ENCODE measurements around the gene ITGA2B.
"Not testable (repeated sequence)": the region's sequence is repeated elsewhere in the genome, so short reads cannot be mapped to it uniquely, and the experiment has no call there.

ITGA2B gene

DNA sequence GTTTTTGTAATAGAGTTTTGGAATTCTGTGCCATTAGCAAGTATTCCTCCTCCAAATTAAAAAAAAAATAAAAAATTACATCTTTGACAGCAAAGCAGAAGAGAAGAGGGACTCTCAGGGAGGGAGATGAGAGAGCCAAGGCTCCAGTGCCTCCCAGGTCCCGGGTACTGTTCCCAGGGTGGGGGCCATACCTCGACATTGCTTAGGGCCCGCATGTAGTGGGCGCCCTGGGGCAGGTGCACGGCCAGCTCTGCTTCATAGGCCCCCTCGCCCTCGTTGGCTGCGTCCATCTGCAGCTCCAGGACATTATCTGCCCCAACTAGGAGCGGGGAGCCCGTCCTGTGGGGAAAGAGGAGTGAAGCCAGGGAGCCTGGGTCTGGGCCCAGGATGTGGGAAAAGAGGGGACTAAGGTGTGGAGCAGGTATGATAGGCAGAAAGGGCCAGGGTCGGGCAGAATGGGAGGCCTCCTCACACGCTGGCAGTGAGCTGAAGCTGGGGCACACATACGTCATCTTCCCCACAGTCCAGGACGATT lies 11.2 kb downstream of the ITGA2B start:
- H3K4me1 ChIP-seq (ENCODE audit: control insufficient read depth, low read depth, low read length): peaks cover 12% of the 10 kb centered on the region
- no peaks in the 10 kb centered on the region for H3K9me3 ChIP-seq (ENCODE audit: control insufficient read depth, low read depth, low read length)
- H3K27ac ChIP-seq (ENCODE audit: low read length): no peak overlapping the region
- no peak overlapping the region for H3K9ac ChIP-seq (ENCODE audit: low read length)
- H3K4me3 ChIP-seq (ENCODE audit: low read length): no peak overlapping the region
- no peaks in the 10 kb centered on the region for H3K36me3 ChIP-seq (ENCODE audit: control insufficient read depth, low read depth, low read length)
- peaks cover 14% of the 10 kb centered on the region for H3K27me3 ChIP-seq (ENCODE audit: control insufficient read depth, insufficient read depth, low read length)

DNA sequence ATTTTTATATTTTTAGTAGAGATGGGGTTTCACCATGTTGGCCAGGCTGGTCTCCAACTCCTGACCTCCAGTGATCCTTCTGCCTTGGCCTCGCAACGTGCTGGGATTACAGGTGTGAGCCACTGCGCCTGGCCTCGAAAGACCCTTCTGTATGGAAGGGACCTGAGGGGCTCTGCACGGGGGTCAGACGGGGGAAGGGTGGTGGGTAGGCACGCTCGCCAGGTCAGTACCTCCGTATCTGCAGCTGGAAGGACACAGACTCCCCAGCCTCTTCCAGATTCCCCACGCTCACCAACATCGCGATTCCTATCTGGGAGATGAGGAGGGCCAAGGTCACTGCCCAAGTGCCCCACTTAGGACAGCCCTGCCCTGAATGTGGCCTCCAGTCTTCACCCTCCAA lies 12.7 kb downstream of the ITGA2B start:
- Histone ChIP-seq H3K4me3 (ENCODE audit: low read length) (no peak overlapping the region), H3K27me3 (ENCODE audit: control insufficient read depth, insufficient read depth, low read length) (no peaks in the 10 kb centered on the region), H3K4me1 (ENCODE audit: control insufficient read depth, low read depth, low read length) (peaks cover 12% of the 10 kb centered on the region), H3K27ac (ENCODE audit: low read length) (no peak overlapping the region), H3K9me3 (ENCODE audit: control insufficient read depth, low read depth, low read length) (no peaks in the 10 kb centered on the region), H3K36me3 (ENCODE audit: control insufficient read depth, low read depth, low read length) (no peaks in the 10 kb centered on the region), H3K9ac (ENCODE audit: low read length) (no peak overlapping the region)

DNA sequence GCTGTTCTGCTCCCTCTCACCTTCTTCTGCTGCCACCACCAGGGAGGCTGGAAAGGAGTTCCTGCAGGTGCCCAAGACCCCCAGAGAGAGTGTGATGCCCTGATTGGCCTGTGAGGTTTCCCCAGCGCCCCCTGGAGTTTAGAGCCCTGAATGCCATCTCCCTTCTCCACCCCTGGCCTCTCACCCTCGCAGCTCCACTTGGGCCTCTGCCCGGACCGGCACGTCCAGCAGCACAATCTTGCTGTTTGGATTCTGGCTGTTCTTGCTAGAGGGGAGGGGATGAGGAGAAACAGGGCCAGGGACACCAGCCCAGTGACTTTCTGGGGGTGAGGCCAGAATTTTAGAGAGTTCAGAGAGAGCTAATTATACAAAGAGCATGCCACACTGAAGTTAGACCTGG lies 13.3 kb downstream of the ITGA2B start:
- Histone ChIP-seq H3K27me3 (ENCODE audit: control insufficient read depth, insufficient read depth, low read length) (no peaks in the 10 kb centered on the region), H3K27ac (ENCODE audit: low read length) (no peak overlapping the region), H3K36me3 (ENCODE audit: control insufficient read depth, low read depth, low read length) (no peaks in the 10 kb centered on the region), H3K9me3 (ENCODE audit: control insufficient read depth, low read depth, low read length) (no peaks in the 10 kb centered on the region), H3K9ac (ENCODE audit: low read length) (no peak overlapping the region), H3K4me3 (ENCODE audit: low read length) (no peak overlapping the region), H3K4me1 (ENCODE audit: control insufficient read depth, low read depth, low read length) (peaks cover 12% of the 10 kb centered on the region)

DNA sequence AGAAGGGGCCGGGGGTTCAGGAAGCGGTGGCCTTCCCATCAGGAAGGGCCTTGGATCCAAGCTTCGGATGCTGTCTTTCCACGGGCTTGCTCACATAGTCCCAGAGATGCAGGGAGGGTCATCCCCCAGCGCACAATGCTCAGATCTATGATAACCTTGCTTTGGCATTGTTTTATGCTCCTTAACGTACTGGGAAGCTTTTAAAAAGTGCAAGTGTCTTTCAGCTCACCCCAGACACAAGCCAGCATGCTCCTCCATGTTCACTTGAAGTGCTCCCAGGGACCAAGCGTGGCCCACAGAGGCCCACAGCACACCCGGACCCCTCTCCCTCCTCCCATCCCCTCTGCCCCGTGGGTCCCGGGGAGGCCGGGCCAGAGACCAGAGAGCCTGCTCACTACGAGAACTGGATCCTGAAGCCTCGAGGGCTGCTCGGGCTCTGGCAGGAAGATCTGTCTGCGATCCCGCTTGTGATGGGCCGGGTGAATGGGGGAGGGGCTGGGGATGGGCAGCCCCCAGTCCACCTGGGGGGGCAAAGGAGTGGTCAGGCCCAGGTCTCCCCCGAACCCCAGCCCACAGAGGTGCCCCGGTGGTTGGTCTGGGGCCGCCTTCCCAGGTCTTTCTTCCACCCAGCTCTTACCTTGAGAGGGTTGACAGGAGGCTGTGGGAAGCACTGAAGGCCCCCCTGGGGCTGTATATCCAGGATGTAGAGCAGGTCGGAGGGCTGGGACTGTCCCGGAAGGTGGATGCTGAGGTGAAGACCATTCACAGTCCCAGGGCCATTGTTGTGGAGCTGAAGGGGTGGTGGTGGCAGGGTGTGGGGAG lies 14.0 kb downstream of the ITGA2B start:
- H3K36me3 ChIP-seq (ENCODE audit: control insufficient read depth, low read depth, low read length): no peaks in the 10 kb centered on the region
- H3K27me3 ChIP-seq (ENCODE audit: control insufficient read depth, insufficient read depth, low read length): no peaks in the 10 kb centered on the region
- no peaks in the 10 kb centered on the region for H3K9me3 ChIP-seq (ENCODE audit: control insufficient read depth, low read depth, low read length)
- H3K9ac ChIP-seq (ENCODE audit: low read length): no peak overlapping the region
- peak overlapping the region; percentile 3 for H3K4me3 ChIP-seq (ENCODE audit: low read length)
- H3K27ac ChIP-seq (ENCODE audit: low read length): no peak overlapping the region
- H3K4me1 ChIP-seq (ENCODE audit: control insufficient read depth, low read depth, low read length): peaks cover 12% of the 10 kb centered on the region

DNA sequence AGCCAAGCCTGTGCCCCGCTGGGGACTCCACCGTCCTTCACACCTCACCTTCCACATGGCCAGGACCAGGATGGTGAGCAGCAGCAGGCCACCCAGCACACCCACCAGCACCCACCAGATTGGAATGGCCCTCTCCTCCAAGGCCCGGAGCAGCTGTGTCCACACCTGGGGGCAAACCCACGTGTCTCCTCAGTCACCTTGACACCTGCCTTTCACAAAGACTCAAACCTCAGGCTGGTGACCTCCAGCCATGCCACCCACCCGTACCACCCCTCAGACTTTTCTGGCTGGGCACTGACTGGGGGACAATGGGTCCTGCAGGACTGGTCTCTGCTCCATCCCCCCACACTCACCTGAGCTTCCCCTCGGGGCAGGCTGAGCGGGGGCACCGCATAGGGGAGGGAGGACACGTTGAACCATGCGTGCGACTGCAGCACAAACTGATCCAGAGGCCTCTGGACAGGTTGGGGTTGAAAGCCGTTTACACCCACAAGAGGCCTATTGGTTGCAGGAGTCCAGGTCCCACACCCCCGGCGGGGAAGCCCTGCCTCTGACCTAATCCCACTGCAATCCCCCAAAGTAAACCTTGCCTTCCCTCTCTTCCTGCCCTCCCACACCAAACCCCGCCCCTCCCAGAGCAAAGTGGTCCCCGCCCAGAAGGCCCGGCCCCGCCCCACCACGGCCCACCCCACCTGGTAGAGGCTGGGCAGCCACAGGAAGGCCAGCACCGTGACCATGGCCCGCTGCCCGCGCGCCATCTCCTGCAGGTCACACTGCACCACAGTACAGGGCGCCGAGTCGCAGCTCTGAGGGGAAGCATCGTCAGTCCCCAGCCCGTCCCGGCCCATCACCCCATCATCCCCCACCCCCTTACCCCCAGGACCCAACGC lies 14.9 kb downstream of the ITGA2B start:
- Histone ChIP-seq H3K27ac (ENCODE audit: low read length) (no peak overlapping the region), H3K4me3 (ENCODE audit: low read length) (peak overlapping the region; percentile 3), H3K27me3 (ENCODE audit: control insufficient read depth, insufficient read depth, low read length) (no peaks in the 10 kb centered on the region), H3K9ac (ENCODE audit: low read length) (no peak overlapping the region), H3K9me3 (ENCODE audit: control insufficient read depth, low read depth, low read length) (no peaks in the 10 kb centered on the region), H3K4me1 (ENCODE audit: control insufficient read depth, low read depth, low read length) (peaks cover 12% of the 10 kb centered on the region), H3K36me3 (ENCODE audit: control insufficient read depth, low read depth, low read length) (no peaks in the 10 kb centered on the region)

DNA sequence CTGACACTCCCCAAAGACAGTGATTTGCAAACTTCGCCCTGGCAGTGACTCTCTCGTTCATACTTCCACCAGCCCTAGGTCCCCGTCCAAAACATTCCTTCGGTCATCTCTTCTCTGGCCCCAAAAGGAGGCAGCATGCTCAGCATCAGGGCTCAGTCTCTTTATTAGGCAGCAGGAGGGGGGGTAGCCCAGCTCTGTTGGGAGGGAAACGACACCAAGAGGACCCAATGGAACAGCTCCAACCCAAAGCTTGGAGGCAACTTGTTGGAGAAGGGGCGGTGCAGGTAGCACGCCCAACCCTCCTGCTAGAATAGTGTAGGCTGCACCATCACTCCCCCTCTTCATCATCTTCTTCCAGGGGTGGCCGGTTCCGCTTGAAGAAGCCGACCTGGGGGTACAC lies 17.4 kb downstream of the ITGA2B start:
- H3K36me3 ChIP-seq (ENCODE audit: control insufficient read depth, low read depth, low read length): no peaks in the 10 kb centered on the region
- H3K4me1 ChIP-seq (ENCODE audit: control insufficient read depth, low read depth, low read length): peaks cover 12% of the 10 kb centered on the region
- H3K27ac ChIP-seq (ENCODE audit: low read length): no peak overlapping the region
- H3K27me3 ChIP-seq (ENCODE audit: control insufficient read depth, insufficient read depth, low read length): no peaks in the 10 kb centered on the region
- H3K9me3 ChIP-seq (ENCODE audit: control insufficient read depth, low read depth, low read length): no peaks in the 10 kb centered on the region
- no peak overlapping the region for H3K4me3 ChIP-seq (ENCODE audit: low read length)
- H3K9ac ChIP-seq (ENCODE audit: low read length): no peak overlapping the region

DNA sequence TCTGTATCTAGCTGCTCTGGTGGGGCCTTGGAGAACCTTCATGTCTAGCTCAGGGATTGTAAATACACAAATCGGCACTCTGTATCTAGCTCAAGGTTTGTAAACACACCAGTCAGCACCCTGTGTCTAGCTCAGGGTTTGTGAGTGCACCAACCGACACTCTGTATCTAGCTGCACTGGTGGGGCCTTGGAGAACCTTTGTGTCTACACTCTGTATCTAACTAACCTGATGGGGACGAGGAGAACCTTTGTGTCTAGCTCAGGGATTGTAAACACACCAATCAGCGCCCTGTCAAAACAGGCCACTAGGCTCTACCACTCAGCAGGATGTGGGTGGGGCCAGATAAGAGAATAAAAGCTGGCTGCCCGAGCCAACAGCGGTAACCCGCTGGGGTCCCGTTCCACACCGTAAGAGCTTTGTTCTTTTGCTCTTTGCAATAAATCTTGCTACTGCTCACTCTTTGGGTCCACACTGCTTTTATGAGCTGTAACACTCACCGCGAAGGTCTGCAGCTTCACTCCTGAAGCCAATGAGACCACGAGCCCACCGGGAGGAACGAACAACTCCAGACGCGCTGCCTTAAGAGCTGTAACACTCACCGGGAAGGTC lies 19.9 kb downstream of the ITGA2B start:
- H3K9me3 ChIP-seq (ENCODE audit: control insufficient read depth, low read depth, low read length); H3K4me1 ChIP-seq (ENCODE audit: control insufficient read depth, low read depth, low read length); H3K4me3 ChIP-seq (ENCODE audit: low read length); H3K36me3 ChIP-seq (ENCODE audit: control insufficient read depth, low read depth, low read length); H3K27ac ChIP-seq (ENCODE audit: low read length); H3K9ac ChIP-seq (ENCODE audit: low read length): not testable (repeated sequence)
- peaks cover 15% of the 10 kb centered on the region for H3K27me3 ChIP-seq (ENCODE audit: control insufficient read depth, insufficient read depth, low read length)

DNA sequence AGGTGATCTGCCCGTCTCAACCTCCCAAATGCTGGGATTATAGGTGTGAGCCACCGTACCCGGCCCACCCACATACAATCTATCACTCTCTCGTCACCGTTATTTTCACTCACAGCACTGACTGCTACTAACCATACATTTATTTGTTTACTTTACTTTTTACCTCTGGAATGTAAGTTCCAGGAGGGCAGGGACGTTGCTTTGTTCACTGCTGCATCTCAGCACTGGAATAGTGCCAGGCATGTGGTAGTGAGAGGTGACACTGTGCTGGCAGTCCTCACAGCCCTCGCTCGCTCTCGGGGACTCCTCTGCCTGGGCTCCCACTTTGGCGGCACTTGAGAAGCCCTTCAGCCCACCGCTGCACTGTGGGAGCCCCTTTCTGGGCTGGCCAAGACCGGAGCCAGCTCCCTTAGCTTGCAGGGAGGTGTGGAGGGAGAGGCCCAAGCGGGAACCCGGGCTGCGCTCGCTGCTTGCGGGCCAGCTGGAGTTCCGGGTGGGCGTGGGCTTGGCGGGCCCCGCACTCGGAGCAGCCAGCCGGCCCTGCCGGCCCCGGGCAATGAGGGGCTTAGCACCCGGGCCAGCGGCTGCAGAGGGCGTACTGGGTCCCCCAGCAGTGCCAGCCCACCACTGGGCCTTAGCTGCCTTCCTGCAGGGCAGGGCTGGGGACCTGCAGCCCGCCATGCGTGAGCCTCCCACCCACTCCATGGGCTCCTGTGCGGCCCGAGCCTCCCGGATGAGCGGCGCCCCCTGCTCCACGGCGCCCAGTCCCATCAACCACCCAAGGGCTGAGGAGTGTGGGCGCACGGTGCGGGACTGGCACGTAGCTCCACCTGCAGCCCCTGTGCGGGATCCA lies 20.8 kb downstream of the ITGA2B start:
- not testable (repeated sequence) for H3K9me3 ChIP-seq (ENCODE audit: control insufficient read depth, low read depth, low read length); H3K9ac ChIP-seq (ENCODE audit: low read length); H3K4me3 ChIP-seq (ENCODE audit: low read length); H3K36me3 ChIP-seq (ENCODE audit: control insufficient read depth, low read depth, low read length); H3K4me1 ChIP-seq (ENCODE audit: control insufficient read depth, low read depth, low read length); H3K27ac ChIP-seq (ENCODE audit: low read length)
- H3K27me3 ChIP-seq (ENCODE audit: control insufficient read depth, insufficient read depth, low read length): peaks cover 21% of the 10 kb centered on the region

DNA sequence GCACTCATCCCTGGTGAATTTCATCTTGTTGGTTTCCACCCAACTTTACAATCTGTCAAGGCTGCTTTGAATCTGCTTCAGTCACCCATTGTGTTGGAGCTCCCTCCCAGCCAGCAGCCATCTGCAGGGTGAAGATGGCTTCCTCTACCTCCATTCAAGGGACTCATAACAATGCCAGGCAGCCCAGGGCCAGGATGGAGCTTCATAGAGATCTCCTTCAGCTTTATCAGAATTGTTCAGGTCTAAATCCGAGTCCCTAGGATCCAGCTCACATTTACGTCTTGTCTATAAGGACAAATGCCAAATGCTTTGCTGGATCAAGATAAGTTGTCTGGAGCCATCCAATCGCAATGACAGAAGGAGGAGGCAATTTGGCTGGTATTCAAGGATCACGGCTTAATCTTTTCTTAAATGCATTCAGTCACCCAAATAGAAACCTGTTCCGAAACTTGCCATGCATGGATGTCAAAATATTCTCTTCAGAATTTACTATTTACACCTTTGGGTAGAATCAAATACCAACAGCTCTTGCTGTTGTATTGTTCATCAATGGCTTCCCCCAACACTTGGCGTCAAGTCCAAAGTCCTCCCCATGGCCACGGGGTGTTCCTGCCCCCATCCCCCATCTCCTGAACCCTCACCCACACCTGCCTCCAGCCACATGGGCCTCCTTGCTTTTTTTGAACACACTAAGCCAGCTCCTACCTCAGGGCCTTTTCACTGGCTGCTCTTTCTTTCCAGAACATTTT lies 22.0 kb downstream of the ITGA2B start:
- no peaks in the 10 kb centered on the region for H3K9me3 ChIP-seq (ENCODE audit: control insufficient read depth, low read depth, low read length)
- peaks cover 21% of the 10 kb centered on the region for H3K27me3 ChIP-seq (ENCODE audit: control insufficient read depth, insufficient read depth, low read length)
- no peaks in the 10 kb centered on the region for H3K4me1 ChIP-seq (ENCODE audit: control insufficient read depth, low read depth, low read length)
- H3K9ac ChIP-seq (ENCODE audit: low read length): no peak overlapping the region
- H3K36me3 ChIP-seq (ENCODE audit: control insufficient read depth, low read depth, low read length): no peaks in the 10 kb centered on the region
- no peak overlapping the region for H3K27ac ChIP-seq (ENCODE audit: low read length)
- no peak overlapping the region for H3K4me3 ChIP-seq (ENCODE audit: low read length)

DNA sequence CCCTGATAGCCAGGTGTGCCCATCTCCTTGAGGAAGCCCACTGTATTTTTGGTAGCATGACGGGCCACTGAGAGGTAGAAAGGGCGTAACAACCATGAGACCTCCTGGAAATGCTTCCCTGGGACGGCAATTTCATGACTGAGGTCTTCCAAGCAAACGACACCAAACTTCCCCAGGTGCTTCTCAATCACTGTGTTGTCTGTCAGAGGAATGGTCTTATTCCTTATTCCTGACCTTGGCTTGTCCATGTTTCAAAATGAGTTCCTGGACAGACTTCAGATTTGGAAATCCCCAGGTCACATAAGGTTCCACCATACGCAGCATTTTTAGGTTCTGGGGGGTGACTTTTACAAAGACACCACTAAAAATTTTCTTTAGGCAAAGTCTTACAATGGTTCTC lies 24.4 kb downstream of the ITGA2B start:
- Histone ChIP-seq H3K4me1 (ENCODE audit: control insufficient read depth, low read depth, low read length) (peaks cover 21% of the 10 kb centered on the region), H3K27me3 (ENCODE audit: control insufficient read depth, insufficient read depth, low read length) (peaks cover 21% of the 10 kb centered on the region)
- not testable (repeated sequence) for H3K9me3 ChIP-seq (ENCODE audit: control insufficient read depth, low read depth, low read length); H3K4me3 ChIP-seq (ENCODE audit: low read length); H3K27ac ChIP-seq (ENCODE audit: low read length); H3K9ac ChIP-seq (ENCODE audit: low read length); H3K36me3 ChIP-seq (ENCODE audit: control insufficient read depth, low read depth, low read length)

Data from iPS-18a (cell line).